GM19023 (cell line): ENCODE measurements around the gene DENND4B.

ENCODE experiments used
- ATAC-seq: cut with Tn5 transposase; IDR thresholded peaks from one replicate; pipeline ENCODE4 v1.9.1; 2021; ENCODE audit warnings: mild to moderate bottlenecking, moderate library complexity; ENCODE audit not compliant: unreplicated experiment

Gene DENND4B

DNA sequence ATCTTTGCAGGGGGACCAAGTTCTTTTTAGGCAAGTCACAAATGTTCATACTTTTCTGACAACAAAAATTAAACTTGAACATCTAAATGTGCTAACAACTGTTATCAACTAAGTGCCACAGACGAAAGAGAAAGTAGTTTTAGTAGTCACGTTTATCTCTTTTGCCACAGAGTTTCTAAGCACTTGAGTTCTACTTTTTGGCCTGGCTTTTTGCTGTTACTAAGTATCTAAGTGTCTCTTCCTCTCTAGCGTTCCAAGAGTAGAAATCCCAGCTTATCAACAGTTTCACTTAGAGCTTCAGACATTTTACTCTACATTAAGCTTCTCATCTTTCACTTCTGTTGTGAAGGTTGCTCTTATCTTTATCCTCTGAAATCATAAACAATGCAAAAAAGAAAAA lies 58.0 kb downstream of the DENND4B start:
- no peak for ATAC-seq

DNA sequence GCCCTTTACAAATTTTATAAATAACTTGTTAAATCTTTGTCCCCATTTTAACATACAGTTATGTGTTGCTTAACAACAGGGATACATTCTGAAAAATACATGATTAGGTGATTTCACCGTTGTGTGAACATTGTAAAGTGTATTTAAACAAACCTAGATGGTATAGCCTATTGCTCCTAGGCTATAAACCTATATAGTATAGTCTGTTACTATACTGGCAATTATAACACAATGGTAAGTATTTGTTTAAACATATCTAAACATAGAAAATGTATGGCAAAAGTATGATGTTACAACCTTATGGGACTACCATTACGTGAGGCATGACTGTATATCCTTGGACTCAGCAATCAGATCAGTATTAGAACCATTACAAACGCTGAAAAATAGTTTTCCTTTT lies 60.4 kb downstream of the DENND4B start:
- ATAC-seq, result no peak

DNA sequence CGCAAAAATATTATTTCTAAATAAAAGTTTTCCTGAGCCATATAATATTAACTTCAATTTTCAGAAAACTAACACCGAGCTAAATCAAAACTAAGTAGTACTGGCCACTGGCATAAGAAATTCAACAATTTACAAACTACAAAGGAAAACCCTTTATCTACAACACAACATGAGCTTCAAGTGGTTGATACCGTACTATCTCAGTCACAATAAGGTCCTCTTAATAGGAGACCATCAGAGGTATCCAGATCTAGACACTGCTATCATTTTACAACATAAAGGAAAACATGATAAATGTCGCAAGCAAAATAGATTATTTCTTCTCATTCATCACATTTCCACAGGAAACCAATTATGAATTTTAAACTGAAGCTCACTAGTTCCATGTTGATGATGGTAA lies 63.3 kb downstream of the DENND4B start:
- ATAC-seq, result no peak

GRCh38 chr1:153882296-153882912 lies 64.1 kb downstream of the DENND4B start:
- ATAC-seq, result no peak

GRCh38 chr1:153881751-153882150 lies 64.8 kb downstream of the DENND4B start:
- no peak for ATAC-seq

GRCh38 chr1:153880962-153881361 lies 65.6 kb downstream of the DENND4B start:
- no peak for ATAC-seq

- no peak for ATAC-seq
Measured at GRCh38 chr1:153880024-153880423, 66.5 kb downstream of the DENND4B start.
